Measurements from ENCODE around the gene HCFC2. TPM values are rescaled to one million over a fixed set of nuclear protein-coding genes. Genes with fewer than 3 reads are reported as not detected.
"Not testable (repeated sequence)": the region's sequence is repeated elsewhere in the genome, so short reads cannot be mapped to it uniquely, and the experiment has no call there.

Gene HCFC2
- total RNA-seq, 2 experiments from 2014 or later = 10.2 to 10.6 TPM

- POLR2A ChIA-PET = interaction anchor here (0.5 kb wide), 1 partner anchor 38 kb away, joined by 3 read pairs; no protein-coding TSS in a partner anchor
- CTCF ChIA-PET = interaction anchor here (0.5 to 2.4 kb wide), 16 partner anchors 9 to 228 kb away, joined by 3 to 20 read pairs (median 4); partner anchors contain the start of genes HCFC2, HSP90B1 and TDG
Measured at GRCh38 chr12:104108755-104109445, 44.6 kb downstream of the HCFC2 start.

- ChIA-PET POLR2A (interaction anchor here (0.5 kb wide), 1 partner anchor 39 kb away, joined by 3 read pairs; no protein-coding TSS in a partner anchor), CTCF (interaction anchor here (0.5 to 2.4 kb wide), 17 partner anchors 10 to 229 kb away, joined by 3 to 20 read pairs (median 4); partner anchors contain the start of genes HCFC2, HSP90B1 and TDG)
Measured at GRCh38 chr12:104109446-104110271, 45.3 kb downstream of the HCFC2 start.

GRCh38 chr12:104114834-104115586 lies 50.7 kb downstream of the HCFC2 start:
- POLR2A ChIA-PET, CTCF ChIA-PET: not testable (repeated sequence)

GRCh38 chr12:104115587-104115975 lies 51.2 kb downstream of the HCFC2 start:
- ChIA-PET POLR2A (no interaction called here), CTCF (interaction anchor here (0.9 kb wide), 1 partner anchor 243 kb away, joined by 3 read pairs; no protein-coding TSS in a partner anchor)

GRCh38 chr12:104121001-104121400 lies 56.7 kb downstream of the HCFC2 start:
- ChIA-PET CTCF (no interaction called here), POLR2A (no interaction called here)

GRCh38 chr12:104122298-104122697 lies 58.0 kb downstream of the HCFC2 start:
- POLR2A ChIA-PET = no interaction called here

GRCh38 chr12:104126548-104126947 lies 62.2 kb downstream of the HCFC2 start:
- CTCF ChIA-PET = no interaction called here
- POLR2A ChIA-PET = interaction anchor here (0.5 kb wide), 1 partner anchor 28 kb away, joined by 6 read pairs; no protein-coding TSS in a partner anchor

More at GRCh38 chr12:104122298-104122697, 58.0 kb downstream of the HCFC2 start:
- CTCF ChIA-PET = no interaction called here

- ChIA-PET CTCF (no interaction called here), POLR2A (no interaction called here)
Measured at GRCh38 chr12:104130760-104131159, 66.4 kb downstream of the HCFC2 start.

- POLR2A ChIA-PET = no interaction called here
- CTCF ChIA-PET = interaction anchor here (0.5 kb wide), 1 partner anchor 172 kb away, joined by 3 read pairs; no protein-coding TSS in a partner anchor
Measured at GRCh38 chr12:104131609-104132008, 67.3 kb downstream of the HCFC2 start.

GRCh38 chr12:104132351-104132956 lies 68.1 kb downstream of the HCFC2 start:
- ChIA-PET POLR2A (no interaction called here), CTCF (no interaction called here)

- ChIA-PET CTCF (interaction anchor here (0.6 kb wide), 1 partner anchor 1222 kb away, joined by 4 read pairs; no protein-coding TSS in a partner anchor), POLR2A (no interaction called here)
Measured at GRCh38 chr12:104133321-104133720, 69.0 kb downstream of the HCFC2 start.

- POLR2A ChIA-PET = no interaction called here
- CTCF ChIA-PET = interaction anchor here (0.6 kb wide), 1 partner anchor 1221 kb away, joined by 4 read pairs; no protein-coding TSS in a partner anchor
Measured at GRCh38 chr12:104133866-104134265, 69.5 kb downstream of the HCFC2 start.

GRCh38 chr12:104134882-104135281 lies 70.6 kb downstream of the HCFC2 start:
- POLR2A ChIA-PET = no interaction called here
- CTCF ChIA-PET = no interaction called here

- POLR2A ChIA-PET = interaction anchor here (1.0 kb wide), 1 partner anchor 152 kb away, joined by 5 read pairs; no protein-coding TSS in a partner anchor
Measured at GRCh38 chr12:104136577-104136976, 72.2 kb downstream of the HCFC2 start.

GRCh38 chr12:104137001-104137901 lies 72.9 kb downstream of the HCFC2 start:
- POLR2A ChIA-PET = interaction anchor here (0.9 to 2.2 kb wide), 10 partner anchors 41 to 297 kb away, joined by 3 to 18 read pairs (median 5); partner anchors contain the start of genes EID3, HCFC2, HSP90B1 and NT5DC3
- CTCF ChIA-PET = interaction anchor here (1.0 to 1.6 kb wide), 3 partner anchors 9 to 208 kb away, joined by 3 to 4 read pairs (median 3); partner anchors contain the start of gene HCFC2

More at GRCh38 chr12:104136577-104136976, 72.2 kb downstream of the HCFC2 start:
- CTCF ChIA-PET = no interaction called here

- ChIA-PET POLR2A (interaction anchor here (0.5 to 2.2 kb wide), 10 partner anchors 41 to 298 kb away, joined by 3 to 18 read pairs (median 5); partner anchors contain the start of genes EID3, HCFC2, HSP90B1 and NT5DC3), CTCF (interaction anchor here (1.0 to 1.6 kb wide), 3 partner anchors 10 to 209 kb away, joined by 3 to 4 read pairs (median 3); partner anchors contain the start of gene HCFC2)
Measured at GRCh38 chr12:104137902-104138796, 73.8 kb downstream of the HCFC2 start, which contains the start of gene NFYB. NFYB (minus strand) TSS chr12:104138210; CDS start chr12:104135453, 2,757 bp downstream.

Measured in activated CD8-positive, alpha-beta memory T cell treated with anti-CD3 and anti-CD28 coated beads for 36 hours (primary cell).